ENCODE results near the gene LAMA2. TPM values are rescaled to one million over a fixed set of nuclear protein-coding genes. Genes with fewer than 3 reads are reported as not detected.

LAMA2 gene
- total RNA-seq, 3 donors from 2014 or later = 116 to 293 (median 118) TPM

DNA sequence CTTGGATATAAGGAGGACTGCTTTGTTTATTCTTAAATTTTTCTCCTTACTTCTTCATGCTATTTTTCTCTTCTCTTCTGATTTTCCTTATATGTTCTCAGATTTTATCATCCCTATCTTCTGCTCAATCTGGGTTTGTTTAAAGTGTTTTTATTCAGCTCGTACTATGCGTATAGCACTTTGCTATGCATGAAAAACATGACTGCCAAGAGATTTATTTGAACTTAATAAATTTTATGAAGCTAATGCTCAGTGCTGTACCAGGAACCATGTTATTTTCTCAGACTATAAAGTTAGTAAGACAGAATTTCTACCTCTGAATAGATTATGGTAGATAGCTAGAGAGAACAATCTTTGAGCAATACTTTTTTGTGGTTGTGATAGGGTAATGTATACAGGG, 305.9 kb downstream of the LAMA2 start:
- no peaks in the 10 kb centered on the region for H3K4me1 ChIP-seq
- H3K27me3 ChIP-seq = no peaks in the 10 kb centered on the region
- no peaks in the 10 kb centered on the region for H3K9me3 ChIP-seq
- TF ChIP-seq, protein P1, sequence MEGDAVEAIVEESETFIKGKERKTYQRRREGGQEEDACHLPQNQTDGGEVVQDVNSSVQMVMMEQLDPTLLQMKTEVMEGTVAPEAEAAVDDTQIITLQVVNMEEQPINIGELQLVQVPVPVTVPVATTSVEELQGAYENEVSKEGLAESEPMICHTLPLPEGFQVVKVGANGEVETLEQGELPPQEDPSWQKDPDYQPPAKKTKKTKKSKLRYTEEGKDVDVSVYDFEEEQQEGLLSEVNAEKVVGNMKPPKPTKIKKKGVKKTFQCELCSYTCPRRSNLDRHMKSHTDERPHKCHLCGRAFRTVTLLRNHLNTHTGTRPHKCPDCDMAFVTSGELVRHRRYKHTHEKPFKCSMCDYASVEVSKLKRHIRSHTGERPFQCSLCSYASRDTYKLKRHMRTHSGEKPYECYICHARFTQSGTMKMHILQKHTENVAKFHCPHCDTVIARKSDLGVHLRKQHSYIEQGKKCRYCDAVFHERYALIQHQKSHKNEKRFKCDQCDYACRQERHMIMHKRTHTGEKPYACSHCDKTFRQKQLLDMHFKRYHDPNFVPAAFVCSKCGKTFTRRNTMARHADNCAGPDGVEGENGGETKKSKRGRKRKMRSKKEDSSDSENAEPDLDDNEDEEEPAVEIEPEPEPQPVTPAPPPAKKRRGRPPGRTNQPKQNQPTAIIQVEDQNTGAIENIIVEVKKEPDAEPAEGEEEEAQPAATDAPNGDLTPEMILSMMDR (IDR thresholded peaks at IDR 0.05) = no peak
- TF ChIP-seq POLR2AphosphoS5 (IDR thresholded peaks at IDR 0.05) (no peak), POLR2A (IDR thresholded peaks at IDR 0.05) (no peak)
- no peak for DNase-seq (ENCODE audit: low spot score in 2 of 2)
- H3K36me3 ChIP-seq = no peaks in the 10 kb centered on the region
- intact Hi-C loops (cut with DNase I; ENCODE audit: low total_unique reads) = no loop called here
- no peak overlapping the region for H3K27ac ChIP-seq
- no peak overlapping the region for H3K4me3 ChIP-seq

DNA sequence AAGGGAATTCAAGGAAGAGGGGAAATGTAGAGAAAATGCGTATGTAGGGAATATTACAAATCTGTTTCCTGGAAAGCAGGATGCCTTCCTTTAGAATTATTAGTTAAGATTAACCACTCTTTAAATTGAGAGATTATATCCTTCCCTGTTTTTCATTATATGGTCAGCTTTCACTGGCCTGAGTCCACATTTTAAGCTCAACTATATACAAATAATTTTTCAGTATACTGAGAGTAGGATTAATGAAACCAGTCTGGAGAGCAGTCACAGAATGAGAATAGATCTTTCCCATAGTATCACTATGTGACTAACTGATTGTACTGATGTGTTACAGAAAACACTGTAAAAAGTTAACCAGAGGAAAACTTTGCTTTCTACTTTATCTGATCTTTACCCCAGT, 306.3 kb downstream of the LAMA2 start:
- Histone ChIP-seq H3K4me3 (no peak overlapping the region), H3K27ac (no peak overlapping the region), H3K27me3 (no peaks in the 10 kb centered on the region), H3K9me3 (no peaks in the 10 kb centered on the region), H3K4me1 (no peaks in the 10 kb centered on the region), H3K36me3 (no peaks in the 10 kb centered on the region)
- no peak for TF ChIP-seq POLR2AphosphoS5 (IDR thresholded peaks at IDR 0.05)
- no peak for TF ChIP-seq POLR2A (IDR thresholded peaks at IDR 0.05)
- TF ChIP-seq, protein P1 (IDR thresholded peaks at IDR 0.05) = no peak
- no peak for DNase-seq (ENCODE audit: low spot score in 2 of 2)
- intact Hi-C loops (cut with DNase I; ENCODE audit: low total_unique reads) = no loop called here

DNA sequence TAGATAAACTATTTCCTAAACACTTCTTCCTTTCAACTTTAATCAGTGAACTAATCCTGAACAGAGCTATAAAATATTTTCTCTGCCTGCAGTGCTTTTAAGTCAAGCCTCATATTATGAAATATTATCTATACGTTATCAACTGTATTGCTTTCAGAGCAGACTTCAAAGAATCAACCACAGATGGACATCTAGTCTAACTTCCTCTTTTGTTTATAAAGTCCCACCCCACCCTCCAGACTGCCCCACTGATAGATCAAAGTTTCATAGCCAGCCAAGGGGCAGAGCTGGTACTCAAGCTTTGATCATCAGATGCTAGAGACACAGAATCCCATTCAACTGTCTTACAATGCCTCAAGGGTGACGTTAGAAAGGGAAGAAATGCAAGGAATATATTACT, 308.3 kb downstream of the LAMA2 start:
- Histone ChIP-seq H3K4me3 (no peak overlapping the region), H3K27me3 (no peaks in the 10 kb centered on the region), H3K36me3 (no peaks in the 10 kb centered on the region), H3K27ac (no peak overlapping the region), H3K4me1 (no peaks in the 10 kb centered on the region), H3K9me3 (no peaks in the 10 kb centered on the region)
- TF ChIP-seq POLR2AphosphoS5 (IDR thresholded peaks at IDR 0.05) (no peak), POLR2A (IDR thresholded peaks at IDR 0.05) (no peak)
- TF ChIP-seq, protein P1 (IDR thresholded peaks at IDR 0.05) = no peak
- intact Hi-C loops (cut with DNase I; ENCODE audit: low total_unique reads) = no loop called here
- no peak for DNase-seq (ENCODE audit: low spot score in 2 of 2)

DNA sequence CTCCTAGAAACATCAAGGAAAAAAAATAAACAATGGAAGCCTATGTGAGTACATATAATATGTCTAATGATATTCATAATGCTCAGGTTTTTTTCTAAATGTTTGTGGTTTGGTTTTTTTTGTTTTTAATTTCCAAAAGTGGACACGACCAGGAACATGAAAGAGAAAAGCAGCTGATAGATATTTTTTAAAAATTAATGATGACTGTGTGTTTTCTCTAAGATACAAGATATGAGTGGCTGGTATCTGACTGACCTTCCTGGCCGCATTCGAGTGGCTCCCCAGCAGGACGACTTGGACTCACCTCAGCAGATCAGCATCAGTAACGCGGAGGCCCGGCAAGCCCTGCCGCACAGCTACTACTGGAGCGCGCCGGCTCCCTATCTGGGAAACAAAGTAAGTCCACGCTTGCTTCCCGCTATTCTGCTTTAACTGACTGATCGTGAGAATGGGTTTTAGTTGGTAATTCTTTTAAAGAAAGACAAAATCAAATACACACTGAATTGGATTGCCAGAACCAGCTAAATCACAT, 309.6 kb downstream of the LAMA2 start:
- Histone ChIP-seq H3K4me1 (no peaks in the 10 kb centered on the region), H3K27ac (no peak overlapping the region), H3K9me3 (no peaks in the 10 kb centered on the region), H3K4me3 (no peak overlapping the region), H3K27me3 (no peaks in the 10 kb centered on the region), H3K36me3 (no peaks in the 10 kb centered on the region)
- no peak for DNase-seq (ENCODE audit: low spot score in 2 of 2)
- TF ChIP-seq, protein P1 (IDR thresholded peaks at IDR 0.05) = no peak
- TF ChIP-seq POLR2AphosphoS5 (IDR thresholded peaks at IDR 0.05) (no peak), POLR2A (IDR thresholded peaks at IDR 0.05) (no peak)
- intact Hi-C loops (cut with DNase I; ENCODE audit: low total_unique reads) = no loop called here

DNA sequence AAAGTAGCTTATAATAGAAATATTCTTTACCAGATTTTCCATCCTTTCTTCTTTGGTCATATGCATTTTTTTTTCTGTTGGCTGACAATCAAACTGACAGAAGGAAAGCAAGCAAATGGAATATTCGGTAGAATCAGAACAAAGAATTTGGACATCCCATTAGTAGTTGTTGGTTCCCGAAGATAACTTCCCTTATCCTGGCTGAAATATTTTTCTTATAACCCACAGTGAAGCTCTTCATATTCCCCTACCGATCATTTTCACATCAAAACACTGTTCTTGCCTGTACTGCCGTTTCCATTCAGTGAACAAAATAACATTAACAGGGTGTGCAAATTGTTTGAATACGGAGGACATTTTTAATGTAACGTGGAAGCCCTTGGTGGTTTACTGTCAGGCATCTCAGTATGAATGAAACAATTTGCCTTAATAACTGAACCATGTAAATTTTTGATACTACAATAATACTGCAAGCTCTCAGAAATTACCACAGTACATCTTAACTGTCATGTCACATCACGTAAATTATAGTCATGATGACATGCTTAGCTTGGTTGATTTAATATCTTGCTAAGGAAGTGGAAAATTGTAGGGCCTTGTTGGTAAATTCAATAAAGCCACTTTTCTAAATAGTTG, 311.5 kb downstream of the LAMA2 start:
- intact Hi-C loops (cut with DNase I; ENCODE audit: low total_unique reads) = no loop called here
- TF ChIP-seq, protein P1 (IDR thresholded peaks at IDR 0.05) = no peak
- no peak for TF ChIP-seq POLR2AphosphoS5 (IDR thresholded peaks at IDR 0.05)
- TF ChIP-seq POLR2A (IDR thresholded peaks at IDR 0.05) = no peak
- Histone ChIP-seq H3K4me1 (no peaks in the 10 kb centered on the region), H3K9me3 (no peaks in the 10 kb centered on the region), H3K27me3 (no peaks in the 10 kb centered on the region), H3K4me3 (no peak overlapping the region), H3K27ac (no peak overlapping the region), H3K36me3 (no peaks in the 10 kb centered on the region)
- DNase-seq (ENCODE audit: low spot score in 2 of 2) = no peak

Measured in breast epithelium (tissue), 4 donors.